G401.6 (cell line): Measurements from ENCODE around the gene CBFB.
"Not testable (repeated sequence)": the region's sequence is repeated elsewhere in the genome, so short reads cannot be mapped to it uniquely, and the experiment has no call there.

Experiments used
- FAIRE-seq: peaks from 2 replicates; lab custom pipeline; 2012; peaks lifted over from hg19 to GRCh38; lab: Jason Lieb, UNC

CBFB gene

DNA sequence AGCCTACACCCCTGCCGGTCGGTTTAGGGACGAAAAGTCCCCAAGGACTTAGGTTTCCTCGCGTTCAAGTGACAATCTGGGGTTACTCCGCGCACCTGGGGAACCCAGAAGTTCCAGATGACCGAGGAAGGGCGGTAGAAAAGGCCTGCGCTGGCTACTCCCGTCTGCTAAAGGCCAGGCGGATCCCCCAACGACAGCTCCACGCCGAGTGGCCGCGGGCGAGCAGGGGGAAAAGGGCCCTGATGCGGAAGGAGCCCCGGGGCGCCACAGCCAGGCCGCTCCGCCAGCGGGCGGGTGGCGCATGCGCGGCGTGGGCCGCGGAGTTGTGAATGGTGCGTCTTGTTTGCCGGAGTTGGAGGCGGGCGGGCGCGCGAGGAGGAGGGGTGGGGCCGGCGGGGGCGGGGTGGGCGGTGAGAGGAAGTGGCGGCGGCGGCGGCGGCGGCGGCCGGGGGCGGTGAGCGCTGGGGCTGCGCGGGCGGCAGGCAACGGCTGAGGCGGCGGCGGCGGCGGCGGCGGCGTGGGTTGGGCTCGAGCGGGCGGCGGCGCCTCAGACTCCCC, at the start of gene CBFB:
Gene CBFB (plus strand): TSS at position 454 of the 558 bp plus-strand sequence. CDS start 259 bp downstream, outside the sequence.
- no peak for FAIRE-seq

DNA sequence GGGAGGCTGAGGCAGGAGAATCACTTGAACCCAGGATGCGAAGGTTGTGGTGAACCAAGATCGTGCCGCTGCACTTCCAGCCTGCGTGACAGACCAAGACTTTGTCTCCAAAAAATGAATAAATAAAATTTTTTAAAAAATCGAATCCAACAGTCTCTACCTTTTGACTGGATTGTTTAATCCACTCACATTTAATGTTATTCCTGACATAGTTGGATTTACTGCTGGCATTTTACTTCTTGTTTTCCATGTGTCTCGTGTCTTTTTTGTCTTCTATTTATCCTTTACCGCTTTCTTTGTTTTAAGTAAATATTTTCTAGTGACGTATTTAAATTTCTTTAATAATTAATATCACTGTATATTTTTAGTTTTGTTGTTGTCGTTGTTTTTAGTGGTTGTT, 45.9 kb upstream of the CBFB start:
- no peak for FAIRE-seq

DNA sequence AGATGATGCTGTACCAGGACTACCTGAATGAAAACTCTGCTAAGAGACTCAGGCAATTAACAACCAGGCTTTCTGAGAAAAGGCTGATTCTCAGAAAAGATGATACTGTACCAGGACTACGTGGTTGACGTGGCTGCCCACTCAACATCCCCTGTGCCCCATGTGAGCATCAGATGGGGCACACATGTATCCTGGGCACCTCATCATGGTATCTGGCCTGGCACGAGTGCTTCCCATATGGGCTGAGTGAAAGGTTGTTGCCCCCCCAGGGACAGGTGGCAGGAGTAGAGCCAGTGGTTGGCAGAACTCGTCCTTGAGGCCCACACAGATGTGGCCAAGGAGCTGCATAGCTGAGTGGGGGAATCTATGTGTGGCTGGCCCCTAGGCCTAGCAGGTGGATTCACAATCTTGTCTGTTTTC, 44.0 kb upstream of the CBFB start:
- FAIRE-seq, result no peak

DNA sequence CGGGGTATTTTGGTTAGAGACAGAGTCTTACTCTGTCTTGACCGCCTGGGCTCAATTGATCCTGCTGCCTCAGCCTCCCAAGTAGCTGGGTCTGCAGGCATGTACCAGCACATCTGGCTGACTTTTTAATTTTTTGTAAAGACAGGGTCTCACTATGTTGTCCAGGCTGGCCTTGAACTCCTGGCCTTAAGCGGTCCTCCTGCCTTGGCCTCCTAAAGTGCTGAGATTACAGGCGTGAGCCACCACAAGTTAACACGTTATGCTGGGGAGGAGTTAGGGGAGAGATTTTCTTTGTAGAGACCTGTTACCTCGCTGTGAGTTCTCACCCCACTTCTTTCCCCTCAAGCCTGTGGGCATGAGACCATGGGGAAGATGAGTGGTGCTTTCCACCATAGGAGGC, 42.4 kb upstream of the CBFB start:
- FAIRE-seq, result no peak

DNA sequence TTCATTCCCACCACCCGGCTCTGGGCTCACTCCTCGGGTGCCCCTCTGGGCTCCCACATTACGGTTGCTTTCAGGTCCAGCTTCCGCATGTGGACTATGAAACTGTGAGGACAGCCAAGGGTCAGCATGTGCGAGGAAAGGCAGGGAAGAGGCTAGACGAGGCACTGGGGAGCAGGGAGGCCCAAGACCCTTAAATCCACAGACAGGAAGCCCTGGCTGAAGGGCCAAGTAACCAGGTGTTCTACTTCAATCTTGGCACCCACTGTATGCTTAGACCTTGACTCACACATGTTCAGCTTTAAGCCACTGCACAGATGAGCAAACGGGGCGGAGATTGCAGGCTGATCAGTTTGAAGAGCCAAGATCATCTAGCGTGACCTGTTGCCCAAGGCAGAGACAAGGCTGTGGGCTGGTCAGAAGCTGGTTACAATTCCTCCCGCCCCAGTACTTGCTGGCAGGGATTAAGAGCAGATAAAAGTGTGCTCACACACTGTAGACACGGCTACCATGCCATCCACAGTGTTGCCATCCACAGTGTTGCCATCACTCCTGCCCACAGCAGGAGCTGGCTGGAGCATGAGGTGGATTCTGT, 40.7 kb upstream of the CBFB start, which contains the start of gene CES4A:
Gene CES4A (plus strand): TSS at position 393 of the 592 bp plus-strand sequence. CDS start 184 bp downstream, at position 577.
- no peak for FAIRE-seq

DNA sequence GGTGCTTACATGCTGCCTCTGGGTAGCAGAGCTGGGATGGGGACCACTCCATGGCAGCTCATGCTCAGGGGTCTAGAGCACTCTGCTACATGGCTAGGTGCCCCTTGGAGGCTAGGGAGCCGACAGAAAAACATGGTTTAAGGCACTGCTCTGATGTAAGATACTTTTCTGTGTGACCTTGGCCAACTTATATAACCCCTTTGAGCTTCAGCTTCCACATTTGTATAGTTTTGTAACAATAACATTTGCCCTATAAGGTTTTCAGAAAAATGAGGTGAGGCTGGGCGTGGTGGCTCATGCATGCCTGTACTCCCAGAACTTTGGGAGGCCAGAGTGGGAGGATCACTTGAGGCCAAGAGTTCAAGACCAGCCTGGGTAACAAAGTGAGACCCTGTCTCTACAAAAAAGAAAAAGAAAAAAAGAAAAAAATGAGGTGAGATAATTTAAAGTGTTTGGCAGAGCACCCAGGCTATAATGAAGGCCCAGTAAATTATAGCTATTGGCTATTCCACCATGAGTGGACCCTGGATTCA, 37.3 kb upstream of the CBFB start:
- FAIRE-seq, result no peak

DNA sequence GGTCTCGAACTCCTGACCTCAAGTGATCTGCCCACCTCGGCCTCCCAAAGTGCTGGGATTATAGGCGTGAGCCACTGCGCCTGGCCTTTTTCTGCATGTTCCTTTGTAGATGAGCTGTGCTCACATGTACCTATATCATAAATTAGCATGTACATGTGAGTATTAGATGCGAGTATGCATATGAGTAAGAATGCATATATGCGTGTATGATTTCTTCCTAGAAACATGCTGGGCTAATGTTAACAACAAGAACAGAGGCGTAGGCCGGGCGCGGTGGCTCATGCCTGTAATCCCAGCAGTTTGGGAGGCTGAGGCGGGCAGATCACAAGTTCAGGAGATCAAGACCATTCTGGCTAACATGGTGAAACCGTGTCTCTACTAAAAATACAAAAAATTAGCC, 35.4 kb upstream of the CBFB start:
- FAIRE-seq, result not testable (repeated sequence)

DNA sequence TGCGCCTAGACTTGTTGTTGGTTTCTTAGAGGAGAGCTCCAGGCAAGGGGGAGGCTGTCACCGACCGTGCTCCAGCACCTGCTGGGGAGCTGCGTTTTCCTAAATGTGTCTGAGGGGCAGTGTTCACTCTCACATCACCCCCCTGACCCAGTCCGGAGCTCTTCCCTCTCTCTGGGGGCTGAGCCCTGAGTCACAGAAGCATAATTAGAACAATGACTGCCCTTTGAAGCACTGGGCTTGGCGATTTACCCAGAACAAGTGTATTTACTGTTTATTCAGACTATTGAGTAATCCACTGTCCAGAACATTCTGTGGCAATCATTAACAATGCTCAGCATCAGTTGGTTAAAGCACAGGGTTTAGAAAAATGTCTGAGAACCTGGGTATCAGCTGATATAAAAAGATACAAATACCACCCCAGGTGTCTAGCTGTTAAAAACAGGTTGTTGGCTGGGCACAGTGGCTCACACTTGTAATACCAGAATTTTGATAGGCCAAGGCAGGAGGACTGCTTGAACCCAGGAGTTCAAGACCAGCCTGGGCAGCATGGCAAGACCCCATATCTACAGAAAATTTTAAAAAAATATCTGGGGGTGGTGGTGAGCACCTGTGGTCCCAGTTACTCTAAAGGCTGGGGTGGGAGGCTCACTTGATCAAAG, 32.5 kb upstream of the CBFB start:
- FAIRE-seq, result no peak

DNA sequence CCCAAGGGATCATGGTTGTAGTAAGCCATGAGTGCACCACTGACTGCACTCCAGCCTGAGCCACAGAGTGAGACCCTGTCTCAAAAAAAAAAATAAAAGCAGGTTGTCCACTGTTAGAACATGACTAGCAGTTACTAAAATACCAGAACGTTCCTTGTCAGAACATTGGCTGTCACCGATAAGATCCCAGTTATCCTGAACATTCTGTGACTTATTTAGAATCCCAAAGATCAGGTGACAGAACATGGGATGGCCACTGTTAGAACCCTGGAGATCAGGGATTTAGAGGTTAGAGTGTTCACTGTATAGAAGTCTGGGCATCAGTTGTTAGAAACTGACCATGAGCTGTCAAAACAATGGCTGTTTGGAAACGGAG, 32.0 kb upstream of the CBFB start:
- no peak for FAIRE-seq

DNA sequence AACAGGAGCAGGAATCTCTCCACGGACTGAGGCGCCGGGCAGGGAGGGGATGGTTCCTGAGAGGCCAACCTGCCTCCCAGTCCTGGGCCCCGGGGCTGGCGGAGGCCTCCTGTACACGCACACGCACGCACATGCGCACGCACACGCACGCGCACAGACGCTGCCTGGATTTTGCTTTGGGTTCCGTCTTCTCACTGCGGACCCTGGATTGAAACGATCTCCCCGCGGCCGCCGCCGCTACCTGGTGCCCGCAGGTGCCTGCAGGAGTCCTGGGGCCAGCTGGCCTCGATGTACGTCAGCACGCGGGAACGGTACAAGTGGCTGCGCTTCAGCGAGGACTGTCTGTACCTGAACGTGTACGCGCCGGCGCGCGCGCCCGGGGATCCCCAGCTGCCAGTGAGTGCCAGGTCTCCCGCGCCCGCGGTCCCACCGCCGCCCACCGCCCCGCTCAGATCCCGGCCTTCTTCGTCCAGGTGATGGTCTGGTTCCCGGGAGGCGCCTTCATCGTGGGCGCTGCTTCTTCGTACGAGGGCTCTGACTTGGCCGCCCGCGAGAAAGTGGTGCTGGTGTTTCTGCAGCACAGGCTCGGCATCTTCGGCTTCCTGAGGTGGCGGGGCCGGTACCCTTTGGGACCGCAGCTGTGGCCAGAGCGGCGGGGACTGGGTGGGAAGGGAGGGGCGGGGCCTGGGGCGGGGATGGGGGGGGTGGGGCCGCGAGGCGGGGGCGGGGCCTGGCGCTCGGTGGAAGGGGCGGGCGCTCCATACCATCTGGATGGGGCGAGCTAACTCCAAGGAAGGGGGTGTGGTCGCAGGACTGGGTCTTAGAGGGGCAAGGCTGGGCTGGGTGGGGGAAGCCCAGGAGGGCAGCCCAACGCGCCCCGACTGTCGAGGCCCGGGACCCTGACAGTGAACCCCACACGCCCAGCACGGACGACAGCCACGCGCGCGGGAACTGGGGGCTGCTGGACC, 28.3 kb upstream of the CBFB start:
- FAIRE-seq, result no peak

DNA sequence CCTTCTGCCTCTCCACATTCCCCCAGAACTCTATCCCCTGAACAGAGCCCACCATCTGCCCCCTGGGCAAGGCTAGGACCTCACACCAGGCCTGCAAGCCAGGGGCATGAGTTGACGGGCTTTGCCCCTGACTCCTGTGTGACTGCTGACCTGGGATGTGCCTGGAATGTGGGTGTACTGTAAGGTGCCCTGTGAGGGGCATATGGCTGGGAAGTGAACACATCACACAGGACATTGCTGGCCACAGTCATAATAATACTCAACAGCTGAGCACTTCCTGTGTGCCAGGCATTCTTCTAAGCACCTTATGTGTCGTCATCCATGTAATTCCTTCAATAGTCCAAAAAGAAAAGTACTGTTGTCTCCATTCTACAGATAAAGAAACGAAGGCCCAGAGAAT, 27.2 kb upstream of the CBFB start:
- no peak for FAIRE-seq

DNA sequence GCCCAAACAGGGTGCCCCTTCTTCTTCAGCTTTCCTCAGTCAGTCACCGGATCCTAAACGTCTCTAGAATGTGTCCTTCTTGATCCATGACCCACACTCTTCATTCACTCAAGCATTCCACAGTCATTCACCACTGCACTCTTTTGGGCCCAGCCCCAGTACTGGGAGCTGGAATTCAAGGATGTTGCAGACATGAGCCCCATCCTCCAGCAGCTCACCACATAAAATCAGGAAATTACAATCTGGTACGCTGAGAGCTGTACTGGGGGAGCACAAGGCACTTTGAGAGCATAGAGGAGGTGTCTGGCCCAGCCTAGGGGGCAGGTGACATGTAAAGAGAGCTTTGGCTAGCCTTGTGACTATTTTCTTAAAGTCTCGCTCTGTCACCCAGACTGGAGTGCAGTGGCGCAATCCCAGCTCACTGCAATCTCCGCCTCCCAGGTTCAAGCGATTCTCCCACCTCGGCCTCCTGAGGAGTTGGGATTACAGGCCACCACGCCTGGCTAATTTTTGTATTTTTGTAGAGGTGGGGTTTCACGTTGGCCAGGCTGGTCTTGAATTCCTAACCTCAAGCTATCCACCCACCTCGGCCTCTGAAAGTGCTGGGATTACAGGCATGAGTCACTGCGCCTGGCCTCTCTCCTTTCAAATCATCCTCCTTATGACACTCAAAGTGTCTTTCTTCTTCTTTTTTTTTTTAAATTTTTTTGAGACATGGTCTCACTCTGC, 21.9 kb upstream of the CBFB start:
- FAIRE-seq, result no peak

DNA sequence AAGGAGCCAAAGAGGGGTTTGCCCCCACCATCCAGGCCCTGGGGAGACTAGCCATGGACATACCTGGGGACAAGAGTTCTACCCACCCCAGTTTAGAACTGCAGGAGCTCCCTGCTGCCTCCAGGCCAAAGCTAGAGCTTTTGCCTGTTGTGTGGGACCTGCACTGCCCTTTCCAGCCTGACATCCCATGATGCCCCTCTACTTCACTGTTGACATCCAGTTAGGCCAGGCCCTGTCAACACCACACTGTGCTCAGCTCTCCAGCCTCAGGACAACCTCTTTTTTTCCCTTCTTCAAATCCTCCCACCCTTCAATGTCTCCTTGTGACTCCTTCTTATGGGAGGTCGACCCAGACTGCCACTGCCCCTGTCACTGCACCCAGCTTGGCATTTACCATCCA, 19.8 kb upstream of the CBFB start:
- no peak for FAIRE-seq

DNA sequence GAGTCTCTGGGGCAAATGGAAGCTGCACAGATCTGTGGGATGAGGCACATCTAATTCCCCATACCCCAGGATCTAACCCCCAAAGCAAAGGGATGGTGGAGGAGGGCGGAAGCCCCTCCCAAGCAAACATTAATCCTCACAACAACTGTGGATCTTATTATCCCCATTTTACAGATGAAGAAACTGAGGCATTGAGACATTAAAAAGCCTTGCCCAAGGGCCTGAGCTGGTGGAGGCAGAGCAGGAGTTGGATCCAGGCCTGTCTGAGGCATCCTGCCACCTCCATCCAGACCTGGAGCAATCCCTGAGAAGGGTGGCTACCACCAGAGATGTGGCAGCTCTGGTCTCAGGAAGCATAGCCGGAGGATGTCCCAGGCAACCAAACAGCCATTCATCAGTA, 17.7 kb upstream of the CBFB start:
- no peak for FAIRE-seq

DNA sequence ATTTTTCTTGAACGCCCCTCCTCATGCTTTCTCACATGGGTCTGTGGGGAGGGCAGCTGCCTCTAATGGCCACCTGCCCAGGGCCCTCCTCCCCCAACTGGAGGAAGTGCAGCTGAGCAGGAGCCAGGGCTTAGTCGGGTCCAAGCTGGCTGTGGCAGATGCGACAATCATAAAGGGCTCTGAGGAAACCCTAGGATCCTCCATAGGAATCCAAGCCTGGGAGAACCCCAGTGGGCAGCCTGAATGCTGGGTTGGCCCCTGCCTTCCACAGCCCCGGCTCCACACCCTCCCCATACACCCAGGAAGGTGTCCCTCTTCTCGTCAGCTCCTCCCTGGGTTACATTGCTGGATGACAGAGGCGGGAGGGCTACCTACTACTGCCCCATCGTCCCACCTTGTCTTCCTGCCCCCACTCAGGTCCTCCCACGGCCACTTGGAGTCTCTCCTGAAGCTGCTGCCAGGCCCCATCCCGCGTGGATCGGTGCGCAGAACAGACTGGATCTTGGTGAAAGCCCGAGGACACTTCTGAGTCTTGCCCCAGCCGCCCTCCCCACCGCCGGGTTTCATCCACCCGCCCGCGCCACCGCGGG, 15.6 kb upstream of the CBFB start:
- FAIRE-seq, result no peak

DNA sequence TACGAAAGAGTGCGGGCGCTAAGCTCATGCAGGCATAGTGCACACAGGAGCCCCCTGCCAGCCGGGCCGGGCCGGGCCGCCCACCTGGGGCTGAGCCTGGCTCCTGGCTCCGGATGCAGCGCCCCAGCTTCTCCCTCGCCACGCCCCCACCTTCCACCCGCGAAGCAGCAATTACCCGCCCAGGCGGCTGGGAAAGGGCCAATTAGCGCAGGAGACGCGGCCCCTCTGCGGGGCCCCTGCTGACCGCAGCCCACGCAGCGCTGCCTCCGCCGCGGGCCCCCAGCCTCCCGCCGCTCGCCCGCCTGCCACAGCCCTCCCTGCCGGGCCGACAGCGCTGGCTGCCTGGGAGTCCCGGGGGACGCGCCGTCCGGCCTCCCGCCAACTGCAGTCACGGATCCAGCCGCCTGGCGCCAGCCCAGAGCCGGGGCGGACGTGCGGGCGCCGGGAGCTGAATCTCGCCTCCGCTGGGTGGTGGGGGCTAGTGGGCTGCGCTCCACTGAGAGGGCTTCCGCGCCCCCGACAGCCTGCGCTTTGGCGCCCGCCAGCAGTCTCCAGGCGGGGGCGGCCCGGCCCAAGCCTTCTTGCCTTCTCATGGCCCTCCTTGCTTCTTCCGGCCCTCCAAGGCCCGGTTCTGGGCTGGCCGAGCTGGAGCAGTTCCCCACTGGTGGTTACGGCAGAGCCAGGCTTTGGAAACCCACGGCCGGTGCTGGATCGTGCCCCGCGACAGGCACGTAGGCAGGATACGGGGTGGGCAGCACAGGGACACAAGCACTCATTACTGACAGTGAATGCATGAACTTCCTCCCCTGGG, 14.9 kb upstream of the CBFB start:
- no peak for FAIRE-seq

DNA sequence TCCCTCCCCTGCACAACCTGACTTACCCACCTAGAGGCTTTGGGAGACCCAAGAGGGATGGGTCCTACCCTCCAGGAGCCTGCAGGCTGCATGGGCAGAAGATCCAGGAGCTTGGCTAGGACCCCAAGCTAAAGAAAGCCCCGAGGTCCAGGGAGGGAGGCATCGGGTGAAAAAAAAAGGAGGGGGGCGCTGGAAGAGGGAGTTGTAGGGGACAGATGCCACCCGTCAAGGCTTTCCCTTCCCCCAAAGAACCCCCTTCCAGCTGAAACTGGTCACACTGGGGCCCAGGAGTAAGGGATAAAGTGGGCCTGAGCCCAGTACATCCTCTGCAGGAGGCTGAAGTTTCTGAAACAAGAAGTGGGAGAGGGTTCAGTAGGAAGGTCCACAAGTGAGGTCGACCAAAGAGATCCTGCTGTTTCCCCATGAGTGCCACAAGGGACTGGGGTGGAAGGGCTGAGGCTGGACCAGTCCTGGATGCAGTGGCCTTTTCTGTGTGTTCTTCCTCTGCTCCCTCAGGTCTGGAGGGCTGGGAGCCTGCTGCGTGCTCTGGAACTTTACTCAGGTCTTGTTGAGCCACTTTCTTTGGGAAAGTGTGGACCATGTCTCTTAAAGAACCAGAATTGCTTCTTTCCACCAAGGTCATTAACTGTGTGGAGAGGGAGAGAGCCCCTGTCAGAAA, 14.2 kb upstream of the CBFB start:
- FAIRE-seq, result no peak

DNA sequence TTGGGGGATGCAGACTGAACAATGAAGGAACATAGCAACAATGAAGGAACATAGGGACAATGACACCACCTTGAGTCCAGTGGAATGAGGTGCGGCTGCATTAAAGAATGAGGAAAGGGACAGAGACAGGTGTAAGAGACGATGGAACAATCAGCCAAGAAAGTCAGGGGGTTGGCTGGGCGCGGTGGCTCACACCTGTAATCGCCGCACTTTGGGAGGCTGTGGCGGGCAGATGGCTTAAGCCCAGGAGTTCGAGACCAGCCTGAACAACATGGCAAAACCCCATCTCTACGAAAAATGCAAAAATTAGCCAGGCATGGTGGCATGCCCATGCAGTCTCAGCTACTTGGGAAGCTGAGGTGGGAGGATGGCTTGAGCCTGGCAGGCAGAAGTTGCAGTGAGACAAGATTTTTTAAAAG, 13.6 kb upstream of the CBFB start:
- no peak for FAIRE-seq

DNA sequence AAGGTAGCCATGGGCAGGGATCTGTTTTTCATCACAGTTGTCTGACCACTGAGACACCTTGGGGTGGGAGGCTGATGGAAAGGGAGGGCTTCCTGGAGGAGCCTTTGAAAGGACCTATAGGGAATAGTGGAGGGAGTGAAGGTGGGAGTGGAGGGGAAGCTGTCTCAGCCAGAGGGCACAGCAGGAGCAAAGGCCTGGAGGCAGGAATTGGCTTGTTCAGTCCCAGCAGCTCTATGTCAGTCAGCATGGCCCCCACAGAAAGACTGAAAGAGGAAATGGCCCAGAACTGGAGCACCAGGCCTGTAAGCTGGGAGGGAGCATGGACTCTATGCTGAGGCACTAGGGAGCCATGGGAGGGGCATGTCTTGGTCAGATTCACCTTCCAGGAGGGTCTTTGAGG, 12.8 kb upstream of the CBFB start:
- FAIRE-seq, result no peak
